HG03108 (cell line): ENCODE results near the gene RBM4B.
"Not testable (repeated sequence)": the region's sequence is repeated elsewhere in the genome, so short reads cannot be mapped to it uniquely, and the experiment has no call there.

ENCODE experiments used
- ATAC-seq: cut with Tn5 transposase; IDR thresholded peaks from one replicate; pipeline ENCODE4 v1.9.1; 2021; ENCODE audit warnings: moderate library complexity; ENCODE audit not compliant: unreplicated experiment

Gene RBM4B

DNA sequence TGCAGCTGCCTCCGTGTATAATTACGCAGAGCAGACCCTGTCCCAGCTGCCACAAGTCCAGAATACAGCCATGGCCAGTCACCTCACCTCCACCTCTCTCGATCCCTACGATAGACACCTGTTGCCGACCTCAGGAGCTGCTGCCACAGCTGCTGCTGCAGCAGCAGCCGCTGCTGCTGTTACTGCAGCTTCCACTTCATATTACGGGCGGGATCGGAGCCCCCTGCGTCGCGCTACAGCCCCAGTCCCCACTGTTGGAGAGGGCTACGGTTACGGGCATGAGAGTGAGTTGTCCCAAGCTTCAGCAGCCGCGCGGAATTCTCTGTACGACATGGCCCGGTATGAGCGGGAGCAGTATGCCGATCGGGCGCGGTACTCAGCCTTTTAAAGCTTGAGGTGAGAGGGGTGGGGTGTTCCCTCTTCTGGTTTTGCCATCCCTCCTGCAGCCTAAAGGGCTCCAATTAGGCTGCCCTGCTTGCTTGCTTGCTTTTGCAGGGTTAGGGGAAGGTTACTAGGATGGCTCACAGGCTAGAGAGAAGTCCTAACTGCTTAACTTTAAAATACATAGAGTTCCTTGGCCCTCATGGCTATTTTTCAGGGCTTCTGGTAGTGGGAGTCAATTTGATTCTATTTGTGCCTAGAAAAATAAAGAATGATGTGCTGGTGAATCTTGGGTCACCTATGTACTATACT lies 33.8 kb downstream of the RBM4B start:
- no peak for ATAC-seq

DNA sequence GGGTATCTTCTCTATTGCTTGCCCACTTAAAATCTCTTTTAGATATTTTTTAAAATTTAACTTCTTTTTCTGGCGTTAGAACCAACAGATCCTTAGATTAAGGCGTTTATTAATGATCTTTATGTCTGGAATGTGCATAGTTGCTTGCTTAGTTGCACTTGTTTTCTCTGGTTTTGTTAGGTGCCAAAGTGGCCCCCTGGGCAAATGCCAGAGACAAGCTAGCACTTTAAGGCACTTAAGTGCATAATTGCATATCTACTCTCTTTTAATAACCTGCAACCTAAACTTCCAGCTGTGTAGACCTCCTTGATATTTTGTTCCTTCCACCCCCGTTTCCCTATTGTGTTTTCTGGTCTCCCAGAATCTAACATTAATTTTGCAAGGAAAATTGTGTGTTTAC lies 35.9 kb downstream of the RBM4B start:
- no peak for ATAC-seq

DNA sequence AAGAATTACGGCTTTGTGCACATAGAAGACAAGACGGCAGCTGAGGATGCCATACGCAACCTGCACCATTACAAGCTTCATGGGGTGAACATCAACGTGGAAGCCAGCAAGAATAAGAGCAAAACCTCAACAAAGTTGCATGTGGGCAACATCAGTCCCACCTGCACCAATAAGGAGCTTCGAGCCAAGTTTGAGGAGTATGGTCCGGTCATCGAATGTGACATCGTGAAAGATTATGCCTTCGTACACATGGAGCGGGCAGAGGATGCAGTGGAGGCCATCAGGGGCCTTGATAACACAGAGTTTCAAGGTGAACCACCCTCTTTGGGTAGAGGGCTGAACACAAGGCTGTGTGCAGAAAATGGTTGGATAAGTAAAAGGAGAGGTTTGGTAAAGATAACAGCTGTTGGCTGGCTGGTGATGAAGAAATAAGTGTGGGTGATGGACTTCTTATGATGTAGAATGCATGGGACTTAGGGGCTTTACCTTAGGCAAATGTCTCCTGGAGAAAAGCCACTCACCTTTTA lies 37.8 kb downstream of the RBM4B start:
- ATAC-seq = not testable (repeated sequence)

DNA sequence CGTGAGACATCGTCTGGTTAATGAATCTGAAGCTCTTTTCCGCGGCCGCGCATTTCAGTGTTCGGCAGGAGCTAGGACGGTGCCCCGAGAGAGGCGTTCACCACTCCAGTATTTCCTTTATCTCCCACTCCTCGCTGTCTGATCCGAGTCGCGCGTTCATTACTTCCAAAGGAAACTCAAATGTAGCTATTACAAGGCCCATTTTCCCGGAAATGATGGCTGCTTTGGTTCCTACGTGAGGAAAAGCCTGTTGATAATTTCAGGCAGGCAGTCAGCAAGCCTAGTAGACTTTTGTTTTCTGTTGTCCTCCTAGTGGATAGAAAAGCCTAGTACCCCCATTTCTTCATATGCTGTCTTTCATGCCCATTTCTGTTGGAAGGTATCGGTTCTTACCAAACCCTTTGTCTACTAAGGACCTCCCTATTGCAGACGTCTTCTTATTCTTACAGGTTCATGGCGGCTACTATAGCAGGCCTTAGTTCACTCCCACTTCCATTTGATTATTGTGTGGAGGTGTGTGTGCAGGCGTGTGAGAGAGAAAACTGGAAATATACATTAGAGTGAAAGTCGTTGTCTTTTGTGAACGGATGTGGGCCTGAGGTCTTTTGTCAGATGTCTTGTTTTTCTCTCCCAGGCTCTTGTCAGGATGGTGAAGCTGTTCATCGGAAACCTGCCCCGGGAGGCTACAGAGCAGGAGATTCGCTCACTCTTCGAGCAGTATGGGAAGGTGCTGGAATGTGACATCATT lies 38.4 kb downstream of the RBM4B start:
- no peak for ATAC-seq

DNA sequence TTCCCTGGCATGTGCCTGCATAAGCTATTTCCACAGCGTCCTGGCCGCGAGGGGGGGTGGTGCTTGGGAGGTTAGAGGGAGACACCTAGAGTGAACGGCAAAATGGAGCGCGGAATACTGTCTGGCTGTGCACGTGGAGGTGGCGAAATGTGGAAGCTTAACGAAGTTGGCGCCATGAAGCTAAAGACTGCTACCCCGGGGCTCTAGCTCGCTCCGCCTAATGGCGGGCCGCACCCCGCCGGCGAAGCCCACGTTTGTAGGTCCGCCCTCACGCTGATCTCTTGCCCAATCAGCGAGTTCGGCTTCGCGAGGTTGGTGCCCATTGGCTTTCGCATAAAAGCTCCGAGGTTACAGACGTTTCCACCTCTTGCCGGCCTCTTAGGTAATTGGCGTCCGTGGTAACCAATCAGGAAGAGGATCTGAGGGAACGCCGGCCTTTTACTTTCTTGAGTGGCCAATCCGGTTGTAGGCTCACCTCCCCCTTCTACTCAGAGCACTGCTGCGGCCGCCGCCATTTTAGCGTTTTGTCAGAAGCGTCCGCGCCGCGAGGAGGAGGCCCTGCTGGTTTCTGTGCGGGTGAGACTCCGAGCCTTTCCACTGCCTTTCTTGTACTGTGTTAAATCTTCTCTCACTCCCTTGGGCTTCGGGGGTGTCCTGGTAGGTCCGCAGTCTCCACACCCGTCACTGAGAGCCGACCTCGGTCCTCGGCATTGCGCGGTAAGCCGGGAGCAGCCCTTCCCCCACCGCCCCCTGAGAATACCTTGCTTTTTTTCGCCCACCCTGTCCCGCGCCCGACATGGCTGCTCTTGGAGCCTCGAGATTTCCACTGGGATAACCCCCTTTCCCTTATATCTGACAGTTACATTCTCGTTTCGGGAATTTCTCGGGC lies 39.3 kb downstream of the RBM4B start, which contains the start of gene RBM4:
Gene RBM4, plus strand, starts transcription at position 527 of the 889 bp plus-strand sequence. CDS start 1,009 bp downstream, outside the sequence.
- peak; percentile 96 for ATAC-seq

DNA sequence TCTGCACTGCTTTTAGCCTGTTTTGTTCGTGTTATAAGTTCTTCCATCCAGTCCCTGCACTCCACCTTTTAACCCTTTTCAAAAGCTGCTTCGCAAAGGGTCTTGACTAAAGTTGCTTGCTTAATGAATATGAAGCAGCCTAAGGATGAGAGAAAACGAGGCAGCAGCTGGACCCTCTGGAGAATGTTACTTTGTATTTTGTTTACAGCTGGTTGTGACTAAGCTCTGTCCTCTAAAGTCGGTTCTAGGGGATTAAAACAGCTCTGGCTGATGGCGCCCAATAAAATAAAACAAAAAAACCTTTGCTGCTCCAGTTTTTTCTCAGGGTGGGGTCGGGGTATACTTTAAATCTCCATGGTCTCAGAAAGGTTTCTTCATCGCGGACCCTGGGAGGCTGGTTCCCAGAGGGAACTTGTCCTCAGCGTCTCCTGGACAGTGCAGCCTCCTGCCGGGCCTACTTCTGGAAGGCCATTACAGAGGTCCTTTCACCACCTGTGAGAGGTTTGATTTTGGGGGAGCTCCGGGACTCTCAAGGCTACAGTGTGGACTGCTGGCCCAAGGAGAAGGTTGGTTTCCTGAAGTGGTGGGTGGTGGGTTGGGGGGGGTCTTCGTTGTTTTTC lies 40.0 kb downstream of the RBM4B start:
- ATAC-seq = no peak

DNA sequence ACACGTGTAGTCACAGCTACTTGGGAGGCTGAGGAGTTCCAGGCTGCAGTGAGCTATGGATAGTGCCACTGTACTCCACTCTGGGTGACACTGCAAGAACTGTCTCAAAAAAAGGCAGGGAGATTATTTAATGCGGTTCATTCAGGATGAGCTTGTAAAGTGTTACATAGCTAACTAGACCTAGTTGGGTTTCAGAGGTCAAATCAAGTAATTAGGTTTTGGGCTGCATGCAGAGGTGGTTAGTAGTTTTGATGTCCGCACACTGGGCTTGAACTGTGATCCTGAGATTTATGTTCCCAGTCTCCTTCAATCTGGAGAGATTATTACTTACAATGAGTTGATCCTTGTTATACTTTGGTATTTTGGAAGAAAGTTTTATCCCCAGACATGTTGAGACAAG lies 41.3 kb downstream of the RBM4B start:
- no peak for ATAC-seq

DNA sequence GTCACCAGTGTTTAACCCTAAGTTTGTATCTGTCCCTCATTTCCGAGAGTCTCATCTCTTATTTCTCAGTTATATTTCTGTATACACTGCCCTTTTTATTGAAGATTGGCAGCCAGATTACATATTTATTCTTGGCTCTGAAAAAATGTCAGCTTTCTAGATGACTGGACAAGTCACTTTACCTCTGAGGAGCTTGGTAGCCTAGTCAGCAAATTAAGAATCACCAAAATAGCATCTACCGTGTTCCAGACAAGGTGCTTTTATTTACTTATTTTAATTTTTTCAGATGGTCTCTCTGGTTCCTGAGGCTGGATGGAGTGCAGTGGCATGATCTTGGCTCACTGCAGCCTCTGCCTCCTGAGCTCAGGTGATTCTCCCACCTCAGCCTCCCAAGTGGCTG lies 44.7 kb downstream of the RBM4B start:
- ATAC-seq = no peak

DNA sequence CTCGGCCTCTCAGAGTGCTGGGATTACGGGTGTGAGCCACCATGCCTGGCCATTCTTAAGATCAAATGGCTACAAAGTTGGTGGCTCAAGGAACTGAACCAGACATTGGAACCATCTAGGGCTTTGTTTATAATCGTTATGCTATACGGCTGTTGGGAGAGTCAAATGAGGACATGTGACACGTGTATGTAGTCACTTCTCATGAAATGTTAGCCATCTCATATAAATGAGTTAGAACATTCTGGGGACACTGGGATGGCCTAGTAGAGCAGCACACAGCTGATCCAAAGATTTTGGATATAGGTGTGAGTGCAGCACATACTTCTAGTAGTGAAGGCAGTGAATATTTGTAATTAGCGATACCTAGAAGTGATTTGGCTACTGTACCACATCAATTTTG lies 45.8 kb downstream of the RBM4B start:
- ATAC-seq = no peak

DNA sequence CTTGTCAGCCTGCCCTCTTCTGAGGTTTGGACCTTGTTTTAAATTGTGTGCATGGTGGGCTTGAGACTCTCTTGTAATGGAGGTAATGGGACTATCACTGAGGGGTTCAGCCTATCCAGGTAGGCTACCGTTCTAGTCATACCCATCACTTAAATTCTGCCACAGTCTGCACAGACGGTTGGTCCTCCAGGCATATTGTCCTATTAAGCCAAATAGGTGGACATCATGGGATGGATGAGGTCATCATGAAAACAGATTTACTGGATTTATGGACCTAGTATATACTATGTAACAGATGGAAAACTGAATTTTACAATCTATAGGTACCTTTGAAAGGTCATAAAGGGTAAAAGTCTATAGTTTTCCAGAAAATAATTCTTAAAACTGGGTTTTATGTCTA lies 48.3 kb downstream of the RBM4B start:
- no peak for ATAC-seq

DNA sequence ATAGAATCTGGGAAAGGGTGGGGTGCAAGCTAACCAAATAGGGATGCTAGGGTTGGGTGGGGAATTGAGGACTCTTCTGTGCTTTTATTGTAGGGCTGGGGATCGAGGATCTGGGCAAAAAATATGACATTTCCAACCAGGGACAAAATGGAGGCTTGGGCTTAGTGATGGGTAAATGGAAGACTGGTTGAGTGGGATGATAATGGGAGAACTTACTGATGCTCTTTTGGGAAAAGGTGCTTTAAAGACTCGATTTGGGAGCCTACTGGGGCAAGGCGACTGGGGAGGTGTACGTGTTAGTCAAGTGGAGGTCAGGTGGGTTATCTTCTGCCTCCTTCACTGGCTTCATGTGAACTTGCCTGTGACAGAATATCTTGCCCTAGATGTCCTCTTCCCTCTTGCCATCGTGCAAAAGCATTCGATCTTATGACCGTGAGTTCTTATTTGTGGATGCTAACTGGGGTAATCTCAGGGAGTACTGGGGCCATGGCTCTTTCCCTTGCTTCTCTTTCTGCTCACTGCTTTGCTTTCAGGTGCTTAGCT lies 49.6 kb downstream of the RBM4B start:
- no peak for ATAC-seq

DNA sequence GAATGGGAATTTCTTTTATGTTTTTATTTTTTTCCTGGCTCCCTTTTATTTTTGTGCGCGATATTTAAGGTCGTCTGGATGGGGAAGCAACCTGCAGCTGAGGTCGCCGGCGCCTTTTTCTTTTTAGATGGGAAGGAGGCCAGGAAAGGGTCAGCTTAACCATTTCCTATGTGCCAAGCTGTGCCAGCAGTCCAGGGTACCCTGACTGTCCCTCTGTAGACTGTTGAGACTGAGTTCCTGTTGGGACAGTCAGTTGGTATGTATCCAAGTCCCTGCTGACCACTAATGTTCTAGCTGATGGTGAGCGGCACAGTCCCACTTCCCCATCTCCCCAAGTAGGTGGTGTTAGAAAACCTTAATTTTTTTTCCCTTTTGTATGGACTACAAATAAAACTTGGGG lies 50.8 kb downstream of the RBM4B start:
- no peak for ATAC-seq

DNA sequence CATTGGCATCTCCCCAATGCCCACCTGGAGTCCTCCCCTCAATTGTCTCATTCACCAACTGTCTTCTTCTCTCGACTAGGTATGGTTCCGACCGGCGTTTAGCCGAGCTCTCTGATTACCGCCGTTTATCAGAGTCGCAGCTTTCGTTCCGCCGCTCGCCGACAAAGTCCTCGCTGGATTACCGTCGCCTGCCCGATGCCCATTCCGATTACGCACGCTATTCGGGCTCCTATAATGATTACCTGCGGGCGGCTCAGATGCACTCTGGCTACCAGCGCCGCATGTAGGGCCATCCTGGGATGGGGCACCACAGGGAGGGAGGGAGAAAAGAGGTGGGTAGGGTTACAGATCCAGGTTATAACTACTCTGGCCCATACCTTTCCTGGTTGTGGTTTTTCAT lies 51.3 kb downstream of the RBM4B start:
- ATAC-seq = no peak

DNA sequence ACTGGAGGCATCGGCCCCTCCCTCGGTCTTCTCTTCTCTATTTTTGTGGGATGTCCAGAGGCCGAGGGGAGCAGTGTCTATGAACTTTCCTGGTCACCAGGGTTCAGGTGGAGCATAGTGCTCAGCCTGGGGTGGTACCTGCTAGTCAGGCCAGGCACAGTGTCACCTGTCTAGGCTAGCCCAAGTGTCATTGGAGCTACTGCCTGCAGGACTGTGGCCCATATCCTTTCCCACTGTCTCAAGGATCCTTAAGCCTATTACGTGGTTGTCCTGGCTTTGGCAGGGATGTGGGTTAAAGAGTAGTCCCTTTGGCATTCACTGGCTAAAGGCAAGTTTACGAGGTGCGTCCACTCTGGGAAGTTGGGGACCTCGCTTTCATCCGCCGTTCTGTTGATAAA lies 51.9 kb downstream of the RBM4B start:
- ATAC-seq = no peak

DNA sequence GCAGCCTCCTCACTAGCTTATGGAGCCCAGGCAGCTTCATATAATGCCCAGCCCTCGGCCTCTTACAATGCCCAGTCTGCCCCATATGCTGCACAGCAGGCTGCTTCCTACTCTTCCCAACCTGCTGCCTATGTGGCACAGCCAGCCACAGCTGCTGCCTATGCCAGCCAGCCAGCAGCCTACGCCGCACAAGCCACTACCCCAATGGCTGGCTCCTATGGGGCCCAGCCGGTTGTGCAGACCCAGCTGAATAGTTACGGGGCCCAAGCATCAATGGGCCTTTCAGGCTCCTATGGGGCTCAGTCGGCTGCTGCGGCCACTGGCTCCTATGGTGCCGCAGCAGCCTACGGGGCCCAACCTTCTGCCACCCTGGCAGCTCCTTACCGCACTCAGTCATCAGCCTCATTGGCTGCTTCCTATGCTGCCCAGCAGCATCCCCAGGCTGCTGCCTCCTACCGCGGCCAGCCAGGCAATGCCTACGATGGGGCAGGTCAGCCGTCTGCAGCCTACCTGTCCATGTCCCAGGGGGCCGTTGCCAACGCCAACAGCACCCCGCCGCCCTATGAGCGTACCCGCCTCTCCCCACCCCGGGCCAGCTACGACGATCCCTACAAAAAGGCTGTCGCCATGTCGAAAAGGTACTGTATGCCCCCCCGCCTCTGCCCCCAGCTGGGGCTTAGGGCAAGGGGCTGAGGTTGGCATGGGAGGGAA lies 52.5 kb downstream of the RBM4B start:
- ATAC-seq = no peak

DNA sequence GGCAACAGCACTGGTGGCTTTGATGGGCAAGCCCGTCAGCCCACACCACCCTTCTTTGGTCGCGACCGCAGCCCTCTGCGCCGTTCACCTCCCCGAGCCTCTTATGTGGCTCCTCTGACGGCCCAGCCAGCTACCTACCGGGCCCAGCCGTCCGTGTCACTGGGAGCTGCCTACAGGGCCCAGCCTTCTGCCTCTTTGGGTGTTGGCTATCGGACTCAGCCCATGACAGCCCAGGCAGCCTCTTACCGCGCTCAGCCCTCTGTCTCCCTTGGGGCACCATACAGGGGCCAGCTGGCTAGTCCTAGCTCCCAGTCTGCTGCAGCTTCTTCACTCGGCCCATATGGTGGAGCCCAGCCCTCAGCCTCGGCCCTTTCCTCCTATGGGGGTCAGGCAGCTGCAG lies 53.2 kb downstream of the RBM4B start:
- no peak for ATAC-seq

DNA sequence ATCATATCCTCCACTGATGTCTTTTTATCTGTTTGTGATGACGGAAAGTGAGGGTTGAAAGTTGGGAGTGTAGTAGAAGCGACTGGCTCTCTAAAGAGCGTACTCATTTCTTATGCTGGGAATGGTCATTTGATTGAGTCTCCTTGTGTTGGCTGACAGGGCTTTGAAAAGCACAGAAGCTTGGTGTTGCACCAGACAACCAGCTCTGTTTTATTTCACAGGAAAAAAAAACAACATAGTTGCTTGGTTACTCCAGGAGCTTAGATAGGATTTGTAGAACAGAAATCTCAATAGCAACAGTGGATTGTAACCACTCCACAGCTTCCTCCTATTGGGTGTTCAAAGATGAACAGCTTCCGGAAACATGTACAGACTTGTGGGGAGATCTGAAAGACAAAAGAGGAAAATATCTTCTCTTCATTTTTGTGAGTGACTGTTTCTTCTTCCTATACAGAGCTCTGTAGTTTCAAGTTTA lies 58.6 kb downstream of the RBM4B start:
- ATAC-seq = no peak

DNA sequence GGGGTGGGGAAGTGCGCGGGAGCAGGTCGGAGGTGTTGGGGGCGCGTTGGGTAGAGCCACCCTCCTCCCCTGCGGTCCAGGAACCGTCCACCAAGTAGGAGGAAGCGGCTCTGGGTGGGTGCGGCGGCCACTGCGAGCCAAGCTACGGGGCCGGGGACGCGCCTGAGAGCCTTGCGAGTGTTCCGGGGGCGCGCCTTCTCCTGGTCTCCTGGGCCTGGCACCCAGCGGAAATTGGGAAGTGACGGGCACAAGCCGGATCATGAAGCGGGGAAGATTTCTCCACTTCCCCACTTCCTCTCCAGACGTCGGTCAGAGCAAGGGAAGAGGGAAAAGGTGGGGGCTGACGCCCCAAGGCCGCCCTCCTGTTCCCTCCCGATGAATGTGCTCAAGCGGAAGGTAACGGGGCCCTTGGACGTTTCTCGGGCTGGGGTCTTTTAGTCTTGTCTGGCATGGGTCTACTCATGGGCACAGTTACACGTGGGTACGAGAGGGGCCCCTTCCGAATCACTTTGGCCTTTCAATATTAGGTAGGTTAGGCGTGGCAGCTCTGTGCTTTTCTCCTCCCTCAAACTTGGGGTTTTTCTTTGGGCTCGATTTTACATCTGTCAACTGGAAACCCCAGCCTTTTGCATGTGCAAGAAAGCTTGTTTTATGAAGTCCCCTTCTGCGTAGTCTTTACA lies 60.4 kb downstream of the RBM4B start:
- no peak for ATAC-seq
